Mucosa of stomach (tissue), 1 donor: Measurements from ENCODE around the gene PRCC.

ENCODE experiments used
- H3K27me3 ChIP-seq: one replicate; pipeline ENCODE4 v1.7.0; 2013; ENCODE audit warnings: mild to moderate bottlenecking, low read length; ENCODE audit not compliant: control insufficient read depth, insufficient read depth
- H3K36me3 ChIP-seq: one replicate; pipeline ENCODE4 v1.7.0; 2013; ENCODE audit warnings: low read length; ENCODE audit not compliant: control insufficient read depth, insufficient read depth
- H3K4me1 ChIP-seq: one replicate; pipeline ENCODE4 v1.7.0; 2013; ENCODE audit warnings: mild to moderate bottlenecking, low read length; ENCODE audit not compliant: control insufficient read depth, insufficient read depth
- H3K4me3 ChIP-seq: one replicate; pipeline ENCODE4 v1.7.0; 2013; ENCODE audit warnings: low read length
- H3K9ac ChIP-seq: one replicate; pipeline ENCODE4 v1.7.0; 2013; ENCODE audit warnings: mild to moderate bottlenecking, low read length, moderate library complexity
- H3K9me3 ChIP-seq: one replicate; pipeline ENCODE4 v1.7.0; 2013; ENCODE audit warnings: mild to moderate bottlenecking, low read length, moderate library complexity; ENCODE audit not compliant: control insufficient read depth
- donor health status: Pancreatic carcinoma.

Gene PRCC

DNA sequence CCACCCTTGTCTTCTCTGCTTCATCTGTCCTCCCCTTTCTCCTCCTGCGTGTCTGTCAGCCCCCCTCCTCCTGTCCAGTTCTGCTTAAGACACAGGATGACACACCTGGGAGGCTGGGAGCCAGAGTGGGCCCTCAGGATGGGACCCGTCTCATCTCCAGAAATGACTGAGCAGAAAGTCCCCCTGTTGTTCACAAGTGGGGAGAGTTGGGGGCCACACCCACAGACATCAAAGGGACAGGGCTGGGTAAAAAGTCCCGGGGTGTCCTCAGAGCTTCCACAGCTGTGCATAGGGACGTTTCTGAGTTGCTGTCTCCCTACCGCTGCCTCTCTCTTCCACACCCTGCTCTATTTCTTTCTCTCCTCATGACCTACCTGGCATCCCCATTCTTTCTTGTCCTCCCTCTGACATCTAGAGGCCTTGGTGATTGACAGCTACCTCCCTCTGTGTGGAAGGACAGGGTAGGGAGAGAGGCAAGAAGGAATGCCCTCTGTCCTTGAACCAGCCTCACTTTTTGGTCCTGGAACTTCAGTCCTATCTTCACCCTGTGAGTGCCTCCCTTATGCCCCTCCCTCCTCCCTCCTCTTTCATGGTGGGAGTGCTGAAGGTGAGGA lies 68.8 kb downstream of the PRCC start:
- no peaks in the 10 kb centered on the region for H3K36me3 ChIP-seq
- no peak overlapping the region for H3K4me3 ChIP-seq
- no peak overlapping the region for H3K9ac ChIP-seq
- H3K4me1 ChIP-seq: peaks cover 4% of the 10 kb centered on the region
- H3K9me3 ChIP-seq: no peaks in the 10 kb centered on the region
- peaks cover 54% of the 10 kb centered on the region for H3K27me3 ChIP-seq

GRCh38 chr1:156836892-156837291 lies 69.6 kb downstream of the PRCC start:
- Histone ChIP-seq H3K9me3 (no peaks in the 10 kb centered on the region), H3K27me3 (peaks cover 57% of the 10 kb centered on the region), H3K4me1 (peaks cover 4% of the 10 kb centered on the region), H3K4me3 (no peak overlapping the region), H3K36me3 (no peaks in the 10 kb centered on the region), H3K9ac (no peak overlapping the region)

GRCh38 chr1:156838972-156839371 lies 71.6 kb downstream of the PRCC start:
- H3K27me3 ChIP-seq: peaks cover 76% of the 10 kb centered on the region

GRCh38 chr1:156839426-156840109 lies 72.2 kb downstream of the PRCC start:
- Histone ChIP-seq H3K4me3 (no peak overlapping the region), H3K4me1 (peaks cover 4% of the 10 kb centered on the region), H3K27me3 (peaks cover 82% of the 10 kb centered on the region), H3K9me3 (no peaks in the 10 kb centered on the region), H3K36me3 (no peaks in the 10 kb centered on the region), H3K9ac (no peak overlapping the region)

More at GRCh38 chr1:156838972-156839371, 71.6 kb downstream of the PRCC start:
- Histone ChIP-seq H3K4me1 (peaks cover 4% of the 10 kb centered on the region), H3K9ac (no peak overlapping the region), H3K9me3 (no peaks in the 10 kb centered on the region), H3K4me3 (no peak overlapping the region), H3K36me3 (no peaks in the 10 kb centered on the region)

GRCh38 chr1:156840186-156840897 lies 73.0 kb downstream of the PRCC start:
- H3K27me3 ChIP-seq: peaks cover 90% of the 10 kb centered on the region
- H3K9me3 ChIP-seq: no peaks in the 10 kb centered on the region
- no peaks in the 10 kb centered on the region for H3K36me3 ChIP-seq
- H3K9ac ChIP-seq: no peak overlapping the region
- H3K4me1 ChIP-seq: peaks cover 10% of the 10 kb centered on the region
- H3K4me3 ChIP-seq: no peak overlapping the region

GRCh38 chr1:156840898-156841279 lies 73.6 kb downstream of the PRCC start:
- H3K36me3 ChIP-seq: no peaks in the 10 kb centered on the region
- no peaks in the 10 kb centered on the region for H3K9me3 ChIP-seq
- H3K4me3 ChIP-seq: no peak overlapping the region
- peaks cover 10% of the 10 kb centered on the region for H3K4me1 ChIP-seq
- peaks cover 91% of the 10 kb centered on the region for H3K27me3 ChIP-seq
- H3K9ac ChIP-seq: no peak overlapping the region

- Histone ChIP-seq H3K9ac (no peak overlapping the region), H3K4me1 (peaks cover 10% of the 10 kb centered on the region), H3K27me3 (peaks cover 91% of the 10 kb centered on the region), H3K4me3 (no peak overlapping the region), H3K36me3 (no peaks in the 10 kb centered on the region), H3K9me3 (no peaks in the 10 kb centered on the region)
These were observed 74.0 kb downstream of the PRCC start for GRCh38 chr1:156841295-156841855.

GRCh38 chr1:156842618-156843300 lies 75.4 kb downstream of the PRCC start:
- no peaks in the 10 kb centered on the region for H3K36me3 ChIP-seq
- H3K9ac ChIP-seq: no peak overlapping the region
- H3K4me1 ChIP-seq: peaks cover 7% of the 10 kb centered on the region
- H3K4me3 ChIP-seq: no peak overlapping the region
- H3K27me3 ChIP-seq: peaks cover 89% of the 10 kb centered on the region
- no peaks in the 10 kb centered on the region for H3K9me3 ChIP-seq

- Histone ChIP-seq H3K9ac (no peak overlapping the region), H3K36me3 (no peaks in the 10 kb centered on the region), H3K4me3 (no peak overlapping the region), H3K4me1 (peaks cover 7% of the 10 kb centered on the region), H3K27me3 (peaks cover 89% of the 10 kb centered on the region), H3K9me3 (no peaks in the 10 kb centered on the region)
These were observed 76.8 kb downstream of the PRCC start for GRCh38 chr1:156844102-156844501.

DNA sequence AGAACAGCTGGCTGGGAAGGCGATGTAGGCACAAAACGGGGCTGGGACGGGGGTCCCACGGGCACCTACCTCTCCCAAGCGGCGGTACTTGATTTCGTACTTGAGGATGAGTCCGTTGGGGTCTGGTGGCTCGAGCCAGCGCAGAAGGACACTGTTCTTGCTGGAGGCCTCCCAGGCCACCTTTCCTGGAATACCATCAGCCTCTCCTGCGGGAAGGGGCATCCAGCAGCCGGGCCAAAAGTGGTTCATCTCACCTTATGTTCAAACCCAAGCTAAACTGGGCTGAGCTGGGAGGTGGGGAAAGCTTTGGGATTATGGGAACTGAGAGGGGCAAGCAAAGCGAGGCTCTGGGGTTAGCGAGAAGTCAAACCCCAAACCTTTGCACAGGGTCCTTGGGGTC lies 77.3 kb downstream of the PRCC start:
- peaks cover 7% of the 10 kb centered on the region for H3K4me1 ChIP-seq
- H3K36me3 ChIP-seq: no peaks in the 10 kb centered on the region
- no peaks in the 10 kb centered on the region for H3K9me3 ChIP-seq
- no peak overlapping the region for H3K4me3 ChIP-seq
- H3K27me3 ChIP-seq: peaks cover 89% of the 10 kb centered on the region
- no peak overlapping the region for H3K9ac ChIP-seq

GRCh38 chr1:156845055-156845952 lies 78.0 kb downstream of the PRCC start:
- Histone ChIP-seq H3K9ac (no peak overlapping the region), H3K36me3 (no peaks in the 10 kb centered on the region), H3K4me3 (no peak overlapping the region), H3K9me3 (no peaks in the 10 kb centered on the region), H3K4me1 (peaks cover 7% of the 10 kb centered on the region), H3K27me3 (peaks cover 85% of the 10 kb centered on the region)
